Frontal cortex (tissue), 4 donors: ENCODE data around the gene MED9. TPM values are rescaled to one million over a fixed set of nuclear protein-coding genes. Genes with fewer than 3 reads are reported as not detected.
"Not testable (repeated sequence)": the region's sequence is repeated elsewhere in the genome, so short reads cannot be mapped to it uniquely, and the experiment has no call there.

Experiments
- DNase-seq, 2 donors: peaks; one replicate each; pipeline ENCODE4 v3.0.0; 2012; ENCODE audit warnings: low spot score in 2 of 2
- FAIRE-seq: peaks from 2 replicates; lab custom pipeline; 2012; peaks lifted over from hg19 to GRCh38; lab: Jason Lieb, UNC
- total RNA-seq: library from RNA; depleted of rRNA; stranded (reverse); fragments of >200 nt; gene quantifications from one replicate; pipeline ENCODE4 v1.2.3, GENCODE V29; 2014
- donor health status: control.
- donor health status: control.
- donor health status: control.

Gene MED9
- total RNA-seq, 1 donor from 2014 or later: 12.6 TPM

GRCh38 chr17:17484451-17484899 is 7.7 kb downstream of the MED9 start:
- DNase-seq: no peak
- FAIRE-seq: no peak

GRCh38 chr17:17485420-17485819 is 8.6 kb downstream of the MED9 start:
- DNase-seq: no peak
- FAIRE-seq: no peak

- not testable (repeated sequence) for FAIRE-seq, DNase-seq
These were observed 9.6 kb downstream of the MED9 start for GRCh38 chr17:17486416-17486815.

GRCh38 chr17:17487998-17488397 is 11.2 kb downstream of the MED9 start:
- no peak for DNase-seq
- FAIRE-seq: no peak

GRCh38 chr17:17491031-17491471 is 14.3 kb downstream of the MED9 start:
- FAIRE-seq (no peak), DNase-seq (no peak)

- DNase-seq: no peak
- no peak for FAIRE-seq
These were observed 14.8 kb downstream of the MED9 start for GRCh38 chr17:17491546-17491988.

- DNase-seq (no peak), FAIRE-seq (no peak)
These were observed 15.3 kb downstream of the MED9 start for GRCh38 chr17:17492085-17492484.

GRCh38 chr17:17492571-17492970 is 15.8 kb downstream of the MED9 start:
- no peak for DNase-seq
- FAIRE-seq: no peak

GRCh38 chr17:17493249-17493985 is 16.6 kb downstream of the MED9 start:
- DNase-seq: no peak
- no peak for FAIRE-seq

GRCh38 chr17:17493986-17494466 is 17.2 kb downstream of the MED9 start:
- no peak for FAIRE-seq

GRCh38 chr17:17494499-17494869 is 17.7 kb downstream of the MED9 start:
- FAIRE-seq (no peak), DNase-seq (no peak)

More at GRCh38 chr17:17493986-17494466, 17.2 kb downstream of the MED9 start:
- no peak for DNase-seq

GRCh38 chr17:17494870-17495535 is 18.2 kb downstream of the MED9 start:
- DNase-seq (peak in 1 of 2 donors; percentile 45), FAIRE-seq (no peak)

- DNase-seq: peak in 1 of 2 donors; percentile 49
- no peak for FAIRE-seq
These were observed 18.9 kb downstream of the MED9 start for GRCh38 chr17:17495536-17496188.

- DNase-seq: peak; percentile 98 to 99
- no peak for FAIRE-seq
These were observed 19.6 kb downstream of the MED9 start, which contains the start of gene RASD1 for GRCh38 chr17:17496189-17497064. TSS of gene RASD1 (minus strand) at chr17:17496395. CDS start at chr17:17496181, 214 bp downstream.

- FAIRE-seq (no peak), DNase-seq (no peak)
These were observed 20.5 kb downstream of the MED9 start for GRCh38 chr17:17497065-17497844.

- FAIRE-seq: no peak
These were observed 21.2 kb downstream of the MED9 start for GRCh38 chr17:17497845-17498520.

GRCh38 chr17:17498606-17499301 is 22.0 kb downstream of the MED9 start:
- no peak for FAIRE-seq

More at GRCh38 chr17:17497845-17498520, 21.2 kb downstream of the MED9 start:
- DNase-seq: no peak

More at GRCh38 chr17:17498606-17499301, 22.0 kb downstream of the MED9 start:
- no peak for DNase-seq
